ENCODE results near the gene RABL6. TPM values are rescaled to one million over a fixed set of nuclear protein-coding genes. Genes with fewer than 3 reads are reported as not detected.

Gene RABL6
- polyA plus RNA-seq, 1 donor: 97.3 TPM

DNA sequence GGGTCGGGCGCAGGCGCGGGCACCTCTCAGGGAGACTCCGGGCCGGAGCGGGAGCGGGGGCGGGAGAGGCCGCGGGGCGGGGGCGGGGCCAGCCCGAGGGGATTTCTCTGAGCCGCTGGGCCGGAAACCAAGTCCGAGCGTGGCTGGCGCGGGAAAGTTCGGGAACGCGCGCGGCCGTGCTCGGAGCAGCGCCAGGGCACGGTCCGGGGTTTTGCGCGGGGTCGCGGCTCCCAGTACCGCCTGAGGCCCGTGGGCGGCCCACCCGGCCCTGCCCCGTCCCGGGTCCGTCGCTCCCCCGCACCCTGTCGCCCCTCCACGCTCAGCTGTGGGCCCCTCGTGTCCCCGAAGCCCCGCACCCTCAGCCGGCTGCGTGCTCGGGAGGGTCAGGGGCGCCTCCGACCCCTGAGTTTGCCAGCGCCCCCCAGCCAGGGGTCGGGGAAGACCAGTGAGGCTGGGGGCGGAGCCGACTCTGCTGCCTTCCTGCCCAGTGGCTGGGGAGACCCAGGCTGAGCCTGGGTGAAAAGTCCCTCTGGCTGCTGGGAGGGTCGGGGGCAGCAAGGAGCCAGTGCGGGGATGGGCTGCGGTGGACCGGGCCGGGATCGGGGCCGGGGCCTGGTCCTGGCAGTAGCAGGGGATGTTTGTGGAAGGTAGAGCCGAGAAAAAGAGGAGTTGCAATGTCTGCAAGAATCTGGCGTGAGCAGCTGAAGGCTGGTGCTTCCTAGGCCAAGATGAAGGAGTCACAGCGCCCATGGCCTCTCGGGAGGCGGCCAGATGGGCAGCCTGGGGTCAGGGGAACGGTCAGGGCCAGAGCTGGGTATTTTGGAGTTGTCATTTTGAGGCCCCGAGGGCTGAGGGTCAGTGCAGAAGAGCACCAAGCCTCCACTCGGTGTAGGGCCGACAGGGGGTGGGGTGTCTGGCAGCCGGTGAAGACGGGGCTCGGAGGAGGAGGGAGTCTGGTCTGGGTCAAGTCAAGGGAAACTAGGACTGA, 79.2 kb downstream of the RABL6 start:
- H3K27ac ChIP-seq (ENCODE audit: low read length): peak overlapping the region; percentile 60
- peaks cover 6% of the 10 kb centered on the region for H3K36me3 ChIP-seq (ENCODE audit: control insufficient read depth, insufficient read depth, low read length)
- H3K27me3 ChIP-seq (ENCODE audit: control insufficient read depth, insufficient read depth, low read length): no peaks in the 10 kb centered on the region
- no peaks in the 10 kb centered on the region for H3K9me3 ChIP-seq (ENCODE audit: control insufficient read depth, low read depth, low read length)
- peak in 1 of 2 donors; percentile 52 for DNase-seq
- peaks cover 23% of the 10 kb centered on the region for H3K4me1 ChIP-seq (ENCODE audit: control insufficient read depth, insufficient read depth, low read length)
- peak overlapping the region; percentile 86 for H3K4me3 ChIP-seq (ENCODE audit: low read length)
- WGBS (ENCODE audit: insufficient coverage, low lambda C conversion rate): 0% methylated on average over 2 of the region's 76 CpGs

DNA sequence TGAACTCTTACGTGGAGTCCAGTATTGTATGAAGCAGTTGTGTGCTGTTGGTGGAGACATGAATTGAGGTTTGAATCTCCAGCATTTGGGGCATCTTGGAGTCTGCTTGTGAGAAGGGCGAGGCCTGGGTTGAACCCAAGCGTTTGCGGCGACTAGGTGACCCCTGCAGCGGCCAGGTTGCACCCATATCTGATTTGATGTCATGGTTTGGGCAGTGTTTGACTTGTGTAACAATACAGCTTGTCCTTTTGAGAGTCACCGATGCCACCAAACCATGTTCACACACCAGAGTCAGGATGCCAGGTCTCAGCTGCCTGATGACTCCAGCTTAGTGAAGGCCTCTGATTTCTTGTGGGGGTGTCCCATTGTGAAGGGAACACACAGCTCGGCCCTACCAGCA, 80.7 kb downstream of the RABL6 start:
- H3K27ac ChIP-seq (ENCODE audit: low read length): no peak overlapping the region
- H3K27me3 ChIP-seq (ENCODE audit: control insufficient read depth, insufficient read depth, low read length): no peaks in the 10 kb centered on the region
- WGBS (ENCODE audit: insufficient coverage, low lambda C conversion rate): no CpG with 5 or more reads among the region's 8 CpGs
- H3K9me3 ChIP-seq (ENCODE audit: control insufficient read depth, low read depth, low read length): no peaks in the 10 kb centered on the region
- no peak for DNase-seq
- no peak overlapping the region for H3K4me3 ChIP-seq (ENCODE audit: low read length)
- peaks cover 7% of the 10 kb centered on the region for H3K4me1 ChIP-seq (ENCODE audit: control insufficient read depth, insufficient read depth, low read length)
- H3K36me3 ChIP-seq (ENCODE audit: control insufficient read depth, insufficient read depth, low read length): peaks cover 7% of the 10 kb centered on the region

DNA sequence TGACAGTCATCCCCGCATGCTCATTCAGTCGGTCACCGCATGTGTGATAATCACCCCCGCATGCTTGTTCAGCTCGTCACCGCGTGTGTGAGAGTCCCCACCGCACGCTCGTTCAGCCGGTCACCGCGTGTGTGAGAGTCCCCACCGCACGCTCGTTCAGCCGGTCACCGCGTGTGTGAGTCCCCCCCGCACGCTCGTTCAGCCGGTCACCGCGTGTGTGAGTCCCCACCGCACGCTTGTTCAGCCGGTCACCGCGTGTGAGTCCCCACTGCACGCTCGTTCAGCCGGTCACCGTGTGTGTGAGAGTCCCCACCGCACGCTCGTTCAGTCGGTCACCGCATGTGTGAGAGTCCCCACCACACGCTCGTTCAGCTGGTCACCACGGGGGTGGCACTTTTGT, 82.1 kb downstream of the RABL6 start:
- peaks cover 14% of the 10 kb centered on the region for H3K36me3 ChIP-seq (ENCODE audit: control insufficient read depth, insufficient read depth, low read length)
- no peak overlapping the region for H3K4me3 ChIP-seq (ENCODE audit: low read length)
- no peaks in the 10 kb centered on the region for H3K9me3 ChIP-seq (ENCODE audit: control insufficient read depth, low read depth, low read length)
- WGBS (ENCODE audit: insufficient coverage, low lambda C conversion rate): no CpG with 5 or more reads among the region's 42 CpGs
- H3K27me3 ChIP-seq (ENCODE audit: control insufficient read depth, insufficient read depth, low read length): no peaks in the 10 kb centered on the region
- no peak for DNase-seq
- no peak overlapping the region for H3K27ac ChIP-seq (ENCODE audit: low read length)
- H3K4me1 ChIP-seq (ENCODE audit: control insufficient read depth, insufficient read depth, low read length): peaks cover 7% of the 10 kb centered on the region

DNA sequence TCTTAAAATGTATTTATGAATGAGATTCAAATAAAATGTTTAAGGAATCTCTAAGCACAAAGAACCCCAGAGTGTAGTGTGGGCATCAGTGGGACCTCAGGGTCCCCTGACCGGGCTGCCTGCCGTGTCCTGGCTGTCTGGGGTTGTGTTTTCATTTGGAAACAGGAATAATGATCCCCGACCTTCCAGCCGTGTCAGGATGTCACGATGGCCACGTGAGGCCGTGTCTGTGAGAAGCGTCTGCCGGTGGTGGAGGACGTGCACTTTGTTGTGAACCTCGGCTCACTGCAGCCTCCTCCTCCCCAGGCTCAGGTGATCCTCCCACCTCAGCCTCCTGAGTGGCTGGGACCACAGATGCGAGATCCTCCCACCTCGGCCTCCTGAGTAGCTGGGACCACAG, 82.9 kb downstream of the RABL6 start:
- no peaks in the 10 kb centered on the region for H3K27me3 ChIP-seq (ENCODE audit: control insufficient read depth, insufficient read depth, low read length)
- no peak overlapping the region for H3K27ac ChIP-seq (ENCODE audit: low read length)
- peaks cover 17% of the 10 kb centered on the region for H3K36me3 ChIP-seq (ENCODE audit: control insufficient read depth, insufficient read depth, low read length)
- H3K4me3 ChIP-seq (ENCODE audit: low read length): no peak overlapping the region
- H3K4me1 ChIP-seq (ENCODE audit: control insufficient read depth, insufficient read depth, low read length): peaks cover 3% of the 10 kb centered on the region
- H3K9me3 ChIP-seq (ENCODE audit: control insufficient read depth, low read depth, low read length): no peaks in the 10 kb centered on the region
- no peak for DNase-seq
- WGBS (ENCODE audit: insufficient coverage, low lambda C conversion rate): no CpG with 5 or more reads among the region's 13 CpGs

Other genes starting within 250 kb of the RABL6 start
- gene EGFL7, start 145.0 kb upstream of the RABL6 start, polyA plus RNA-seq: 47.5 TPM
- gene AGPAT2, start 120.5 kb upstream of the RABL6 start, polyA plus RNA-seq: 175 TPM
- 13.3 TPM for gene DIPK1B, start 95.4 kb upstream of the RABL6 start, polyA plus RNA-seq
- gene LCN10, start 65.0 kb upstream of the RABL6 start, polyA plus RNA-seq: 7.8 TPM
- 2.8 TPM for gene LCN6, start 59.4 kb upstream of the RABL6 start, polyA plus RNA-seq
- 0.06 TPM for gene LCN8, start 49.7 kb upstream of the RABL6 start, polyA plus RNA-seq
- gene LCN15, start 43.4 kb upstream of the RABL6 start, polyA plus RNA-seq: 14.0 TPM
- 324 TPM for gene TMEM141, start 16.6 kb upstream of the RABL6 start, polyA plus RNA-seq
- gene CCDC183, start 11.6 kb upstream of the RABL6 start, polyA plus RNA-seq: 27.4 TPM
- gene AJM1, start 34.5 kb downstream of the RABL6 start, polyA plus RNA-seq: 10.4 TPM
- gene PHPT1, start 41.5 kb downstream of the RABL6 start, polyA plus RNA-seq: 312 TPM
- gene MAMDC4, start 44.4 kb downstream of the RABL6 start, polyA plus RNA-seq: 772 TPM
- gene EDF1, start 58.4 kb downstream of the RABL6 start, polyA plus RNA-seq: 585 TPM
- 18.5 TPM for gene TRAF2, start 78.6 kb downstream of the RABL6 start, polyA plus RNA-seq
- gene FBXW5, start 136.8 kb downstream of the RABL6 start, polyA plus RNA-seq: 86.8 TPM
- 36.0 TPM for gene C8G, start 137.3 kb downstream of the RABL6 start, polyA plus RNA-seq
- gene LCN12, start 144.3 kb downstream of the RABL6 start, polyA plus RNA-seq: 121 TPM
- 4.6 TPM for gene PTGDS, start 169.6 kb downstream of the RABL6 start, polyA plus RNA-seq
- gene LCNL1, start 175.0 kb downstream of the RABL6 start, polyA plus RNA-seq: 0.09 TPM
- 38.9 TPM for gene PAXX, start 184.5 kb downstream of the RABL6 start, polyA plus RNA-seq
- gene CLIC3, start 188.6 kb downstream of the RABL6 start, polyA plus RNA-seq: 3.6 TPM
- gene ABCA2, start 220.3 kb downstream of the RABL6 start, polyA plus RNA-seq: 25.3 TPM
- gene FUT7, start 224.1 kb downstream of the RABL6 start, polyA plus RNA-seq: 0.69 TPM
- 42.7 TPM for gene NPDC1, start 238.2 kb downstream of the RABL6 start, polyA plus RNA-seq
- gene ENTPD2, start 246.1 kb downstream of the RABL6 start, polyA plus RNA-seq: 9.9 TPM

All from large intestine (tissue), 3 donors.